Natural killer cell (primary cell): ENCODE data around the gene CCDC102B. TPM values are rescaled to one million over a fixed set of nuclear protein-coding genes. Genes with fewer than 3 reads are reported as not detected.
"Not testable (repeated sequence)": the region's sequence is repeated elsewhere in the genome, so short reads cannot be mapped to it uniquely, and the experiment has no call there.

Source experiments
- ATAC-seq, 3 donors: fragments of 150-1000 bp in 2 of 3; fragments of 200-7000 bp in 1 of 3; cut with Tn5 transposase; 1 replicate in 1 of 3; 2 replicates in 2 of 3; pipeline ENCODE4 v1.10.0; 2021; ENCODE audit warnings: mild to moderate bottlenecking in 2 of 3, moderate library complexity in 2 of 3
- DNase-seq, 2 donors: peaks; one replicate each; pipeline versions ENCODE4 v3.0.0 to v3.0.0-alpha.2; 2013 to 2021; ENCODE audit warnings: mixed read lengths in 1 of 2
- H3K27ac ChIP-seq: one replicate; pipeline ENCODE4 v1.5.1; 2013; ENCODE audit warnings: mild to moderate bottlenecking, low read length
- H3K27me3 ChIP-seq: one replicate; pipeline ENCODE4 v1.6.1; 2013; ENCODE audit warnings: low read length; ENCODE audit not compliant: control insufficient read depth, insufficient read depth
- H3K36me3 ChIP-seq: one replicate; pipeline ENCODE4 v1.6.1; 2013; ENCODE audit warnings: low read length; ENCODE audit not compliant: control insufficient read depth, insufficient read depth
- H3K4me1 ChIP-seq: one replicate; pipeline ENCODE4 v1.6.1; 2013; ENCODE audit warnings: low read length; ENCODE audit not compliant: control insufficient read depth, insufficient read depth
- H3K4me3 ChIP-seq: one replicate; pipeline ENCODE4 v1.5.1; 2013; ENCODE audit warnings: low read length
- H3K9me3 ChIP-seq: one replicate; pipeline ENCODE4 v1.6.1; 2013; ENCODE audit warnings: low read length; ENCODE audit not compliant: control insufficient read depth, insufficient read depth
- H3K27ac Mint-ChIP-seq, 2 donors: one replicate each; pipeline ENCODE4 v1.8.0; 2022; ENCODE audit warnings: mild to moderate bottlenecking in 2 of 2, mixed read lengths in 2 of 2, moderate library complexity in 1 of 2
- H3K27me3 Mint-ChIP-seq, 2 donors: one replicate each; pipeline ENCODE4 v1.8.0; 2022; ENCODE audit warnings: low read depth in 2 of 2, mixed read lengths in 2 of 2
- H3K36me3 Mint-ChIP-seq: one replicate; pipeline ENCODE4 v1.8.0; 2022; ENCODE audit warnings: mixed read lengths
- H3K4me1 Mint-ChIP-seq, 2 donors: one replicate each; pipeline ENCODE4 v1.8.0; 2022; ENCODE audit warnings: mixed read lengths in 2 of 2
- H3K4me3 Mint-ChIP-seq: one replicate; pipeline ENCODE4 v1.8.0; 2022; ENCODE audit warnings: mild to moderate bottlenecking, moderate library complexity, mixed read lengths
- H3K9me3 Mint-ChIP-seq, 2 donors: one replicate each; pipeline ENCODE4 v1.8.0; 2022; ENCODE audit warnings: mixed read lengths in 2 of 2
- CTCF ChIP-seq: fragments of 200-600 bp; IDR thresholded peaks from one replicate; pipeline ENCODE4 v1.8.0; 2022; ENCODE audit warnings: antibody characterized with exemption
- WGBS: methylation state at CpG from one replicate; pipeline ENCODE4 v1.1.7; 2013; ENCODE audit warnings: missing lambda C conversion rate; ENCODE audit not compliant: insufficient coverage; 5-methylcytosine and 5-hydroxymethylcytosine counted together
- intact Hi-C: fragments of 100-400 bp; cut with micrococcal nuclease; formaldehyde crosslinking; loops from one replicate; pipeline ENCODE4 v1.14.2; 2022
- total RNA-seq, 4 donors: library from RNA; stranded (reverse); fragments of 120-200 nt in 1 of 4; gene quantifications; one replicate each; pipeline versions ENCODE4 v1.2.3 to v1.2.4, GENCODE V29; 2013 to 2022

Gene CCDC102B
- total RNA-seq, 3 donors from 2014 or later (not counting 1 experiment from before 2014, with no cell fraction given) = 6.9 to 9.9 (median 8.9) TPM

- Mint-ChIP-seq H3K27me3 (no peaks in the 10 kb centered on the region), H3K4me3 (no peak overlapping the region), H3K9me3 (peaks cover 0 to 2% of the 10 kb centered on the region in 2 donors), H3K4me1 (no peaks in the 10 kb centered on the region), H3K27ac (no peak overlapping the region), H3K36me3 (no peaks in the 10 kb centered on the region)
- 77% methylated on average over 7 of the region's 7 CpGs for WGBS
- H3K9me3 ChIP-seq = no peaks in the 10 kb centered on the region
- ATAC-seq = no peak
- no peak for DNase-seq
- H3K4me1 ChIP-seq = no peaks in the 10 kb centered on the region
- H3K27me3 ChIP-seq = no peaks in the 10 kb centered on the region
- H3K4me3 ChIP-seq = no peak overlapping the region
- intact Hi-C loops = no loop called here
- H3K36me3 ChIP-seq = no peaks in the 10 kb centered on the region
- no peak overlapping the region for H3K27ac ChIP-seq
- TF ChIP-seq CTCF = no peak
These were observed 144.3 kb downstream of the CCDC102B start for GRCh38 chr18:68942230-68942629.

GRCh38 chr18:68943861-68944260 is 146.0 kb downstream of the CCDC102B start:
- H3K4me3 Mint-ChIP-seq, intact Hi-C loops, H3K27ac ChIP-seq, H3K9me3 Mint-ChIP-seq, H3K9me3 ChIP-seq, H3K36me3 Mint-ChIP-seq, H3K27me3 ChIP-seq, DNase-seq, ATAC-seq, H3K4me1 ChIP-seq, H3K4me1 Mint-ChIP-seq, H3K27ac Mint-ChIP-seq, H3K36me3 ChIP-seq, H3K27me3 Mint-ChIP-seq, H3K4me3 ChIP-seq: not testable (repeated sequence)
- WGBS = 97% methylated on average over 2 of the region's 2 CpGs

- Mint-ChIP-seq H3K9me3 (peaks cover 2% of the 10 kb centered on the region in 2 donors), H3K27ac (no peak overlapping the region), H3K36me3 (no peaks in the 10 kb centered on the region), H3K4me3 (no peak overlapping the region), H3K4me1 (no peaks in the 10 kb centered on the region), H3K27me3 (no peaks in the 10 kb centered on the region)
- intact Hi-C loops = no loop called here
- H3K4me1 ChIP-seq = no peaks in the 10 kb centered on the region
- H3K4me3 ChIP-seq = no peak overlapping the region
- no peaks in the 10 kb centered on the region for H3K27me3 ChIP-seq
- H3K36me3 ChIP-seq = no peaks in the 10 kb centered on the region
- no peak for TF ChIP-seq CTCF
- DNase-seq = no peak
- ATAC-seq = no peak
- WGBS = 100% methylated on average over 1 of the region's 1 CpG
- H3K27ac ChIP-seq = no peak overlapping the region
- no peaks in the 10 kb centered on the region for H3K9me3 ChIP-seq
These were observed 146.4 kb downstream of the CCDC102B start for GRCh38 chr18:68944330-68944729.

- no peaks in the 10 kb centered on the region for H3K4me1 ChIP-seq
- DNase-seq = no peak
- no peaks in the 10 kb centered on the region for H3K9me3 ChIP-seq
- Mint-ChIP-seq H3K27me3 (no peaks in the 10 kb centered on the region), H3K9me3 (peaks cover 2 to 5% of the 10 kb centered on the region in 2 donors), H3K4me3 (no peak overlapping the region), H3K4me1 (no peaks in the 10 kb centered on the region), H3K36me3 (no peaks in the 10 kb centered on the region), H3K27ac (no peak overlapping the region)
- no peaks in the 10 kb centered on the region for H3K27me3 ChIP-seq
- no peaks in the 10 kb centered on the region for H3K36me3 ChIP-seq
- no peak for TF ChIP-seq CTCF
- WGBS = no CpG with 5 or more reads among the region's 1 CpG
- intact Hi-C loops = no loop called here
- H3K27ac ChIP-seq = no peak overlapping the region
- ATAC-seq = no peak
- no peak overlapping the region for H3K4me3 ChIP-seq
These were observed 146.9 kb downstream of the CCDC102B start for GRCh38 chr18:68944826-68945225.
